ENCODE measurements around the gene RASSF8.

- no peak for TF ChIP-seq CTCF (IDR thresholded peaks at IDR 0.05; ENCODE audit: low read depth, low read length)
- no peak for TF ChIP-seq EZH2phosphoT487 (IDR thresholded peaks at IDR 0.05; ENCODE audit: low read depth)
Measured at GRCh38 chr12:25925064-25925463, 33.4 kb upstream of the RASSF8 start.
